GM06990 (cell line): ENCODE results near the gene RING1.

Experiments used
- DNase-seq: peaks from one replicate; pipeline ENCODE4 v3.0.0-alpha.2; 2011; ENCODE audit not compliant: insufficient read length; ENCODE audit errors: extremely low read depth
- H3K27me3 ChIP-seq: replicated peaks from 2 replicates; pipeline ENCODE4 v1.6.0; 2011; ENCODE audit warnings: low read length; ENCODE audit not compliant: control insufficient read depth, insufficient read depth
- H3K36me3 ChIP-seq: 2 replicates; pipeline ENCODE4 v1.5.1; 2011; ENCODE audit warnings: low read length; ENCODE audit not compliant: control insufficient read depth, insufficient read depth
- H3K4me3 ChIP-seq: replicated peaks from 2 replicates; pipeline ENCODE4 v1.5.1; 2011; ENCODE audit warnings: low read depth, mild to moderate bottlenecking, control low read depth, low read length
- TF ChIP-seq, protein P1 (sequence below): IDR thresholded peaks from 2 replicates; pipeline ENCODE4 v1.5.1; 2011; ENCODE audit warnings: low read length, control low read depth, mild to moderate bottlenecking, inconsistent platforms; ENCODE audit not compliant: insufficient read depth, poor library complexity, severe bottlenecking

RING1 gene

DNA sequence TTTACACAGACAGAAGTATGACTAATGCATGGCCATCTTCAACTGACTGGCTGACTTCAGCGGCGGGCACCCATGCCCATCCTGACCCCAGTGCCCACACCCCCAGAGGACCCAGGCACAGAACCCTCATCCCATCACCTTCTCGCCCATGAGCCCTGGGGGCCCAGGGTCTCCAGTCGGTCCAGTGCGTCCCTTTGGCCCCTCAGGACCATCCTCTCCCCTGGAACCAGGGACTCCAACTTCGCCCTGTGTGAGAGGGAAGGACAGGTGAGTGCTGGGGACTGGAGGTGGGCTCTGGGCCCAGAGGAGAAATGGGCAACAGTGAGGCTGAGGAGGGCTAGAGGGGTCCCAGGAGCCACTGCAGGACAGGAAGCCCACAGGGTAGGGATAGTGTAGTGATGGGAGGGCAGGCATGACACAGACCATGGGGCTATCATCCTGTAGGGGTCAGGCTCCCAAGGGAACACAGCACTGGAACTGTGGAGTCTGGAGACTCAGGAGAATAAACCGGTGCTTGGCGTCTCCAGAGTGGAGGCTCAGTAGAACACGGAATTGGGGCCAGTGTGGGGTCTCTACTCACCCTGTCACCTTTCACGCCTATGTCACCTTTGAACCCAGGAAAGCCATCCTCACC, 32.7 kb upstream of the RING1 start:
- H3K4me3 ChIP-seq: no peak overlapping the region
- no peak for DNase-seq
- no peaks in the 10 kb centered on the region; the same call in none of the 2 replicates for H3K27me3 ChIP-seq
- H3K36me3 ChIP-seq: no peaks in the 10 kb centered on the region
- TF ChIP-seq, protein P1, sequence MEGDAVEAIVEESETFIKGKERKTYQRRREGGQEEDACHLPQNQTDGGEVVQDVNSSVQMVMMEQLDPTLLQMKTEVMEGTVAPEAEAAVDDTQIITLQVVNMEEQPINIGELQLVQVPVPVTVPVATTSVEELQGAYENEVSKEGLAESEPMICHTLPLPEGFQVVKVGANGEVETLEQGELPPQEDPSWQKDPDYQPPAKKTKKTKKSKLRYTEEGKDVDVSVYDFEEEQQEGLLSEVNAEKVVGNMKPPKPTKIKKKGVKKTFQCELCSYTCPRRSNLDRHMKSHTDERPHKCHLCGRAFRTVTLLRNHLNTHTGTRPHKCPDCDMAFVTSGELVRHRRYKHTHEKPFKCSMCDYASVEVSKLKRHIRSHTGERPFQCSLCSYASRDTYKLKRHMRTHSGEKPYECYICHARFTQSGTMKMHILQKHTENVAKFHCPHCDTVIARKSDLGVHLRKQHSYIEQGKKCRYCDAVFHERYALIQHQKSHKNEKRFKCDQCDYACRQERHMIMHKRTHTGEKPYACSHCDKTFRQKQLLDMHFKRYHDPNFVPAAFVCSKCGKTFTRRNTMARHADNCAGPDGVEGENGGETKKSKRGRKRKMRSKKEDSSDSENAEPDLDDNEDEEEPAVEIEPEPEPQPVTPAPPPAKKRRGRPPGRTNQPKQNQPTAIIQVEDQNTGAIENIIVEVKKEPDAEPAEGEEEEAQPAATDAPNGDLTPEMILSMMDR: no peak

DNA sequence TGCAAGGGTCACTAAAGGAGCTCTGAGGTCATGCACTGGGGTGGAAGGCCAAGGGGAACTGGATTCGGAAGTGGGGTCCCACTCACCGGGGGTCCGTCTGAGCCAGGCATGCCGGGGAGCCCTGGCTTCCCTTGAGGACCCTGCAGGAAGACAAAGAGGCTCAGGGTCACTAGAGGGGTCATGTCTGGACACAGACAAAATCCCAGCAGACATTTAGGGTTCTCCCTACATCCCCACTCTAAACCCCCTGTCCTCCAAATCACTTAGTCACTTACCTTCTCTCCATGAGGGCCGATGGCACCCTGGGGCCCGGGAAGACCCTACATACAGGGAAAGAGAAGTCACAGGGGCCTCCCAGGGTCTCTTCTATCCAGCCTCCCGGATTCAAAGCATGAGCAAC, 31.4 kb upstream of the RING1 start:
- TF ChIP-seq, protein P1: no peak
- no peaks in the 10 kb centered on the region; the same call in none of the 2 replicates for H3K27me3 ChIP-seq

DNA sequence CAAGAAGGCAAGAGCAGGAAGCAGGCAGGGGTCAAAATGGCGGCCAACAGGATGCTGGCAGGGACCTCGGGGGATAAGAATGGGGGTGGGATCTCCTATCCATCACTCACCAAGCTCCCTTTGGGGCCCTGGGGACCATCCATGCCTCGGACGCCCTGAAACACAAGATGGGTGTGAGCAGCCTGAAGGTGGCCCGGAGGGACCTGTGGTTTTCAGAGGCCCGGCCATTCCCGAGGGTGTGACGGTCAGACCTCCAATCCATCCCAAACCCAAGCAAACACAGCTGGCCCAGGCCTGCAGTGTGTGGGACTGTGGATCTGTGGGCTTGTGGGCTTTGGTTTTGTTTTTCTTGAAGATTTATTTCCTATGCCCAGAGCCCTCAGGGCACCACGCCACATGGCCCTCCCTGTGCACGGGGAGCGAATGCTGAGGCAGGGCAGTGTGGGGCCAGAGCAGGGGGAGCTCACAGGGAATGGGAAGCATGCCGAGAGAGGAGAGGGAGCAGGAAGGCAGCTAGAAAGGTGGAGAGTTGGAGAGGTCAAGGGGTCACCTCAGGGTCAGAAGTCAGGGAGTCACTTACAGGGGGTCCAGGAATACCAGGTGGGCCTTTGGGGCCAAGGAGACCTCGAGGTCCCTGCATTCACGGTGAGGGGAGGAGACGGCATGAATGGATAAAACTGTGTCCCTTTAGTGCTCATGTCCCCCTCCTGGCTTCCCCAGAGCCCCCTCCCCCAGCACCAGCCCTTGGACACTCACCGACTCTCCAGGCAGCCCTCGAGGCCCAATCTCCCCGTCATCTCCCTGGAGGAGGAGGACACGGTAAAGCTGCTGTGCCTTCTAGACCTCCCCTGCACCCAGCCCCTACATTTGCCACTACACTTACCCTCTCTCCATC, 30.5 kb upstream of the RING1 start:
- DNase-seq: no peak
- Histone ChIP-seq H3K4me3 (no peak overlapping the region), H3K36me3 (no peaks in the 10 kb centered on the region), H3K27me3 (no peaks in the 10 kb centered on the region; the same call in none of the 2 replicates)
- TF ChIP-seq, protein P1: no peak

More for the DNA sequence above, 31.4 kb upstream of the RING1 start:
- Histone ChIP-seq H3K4me3 (no peak overlapping the region), H3K36me3 (no peaks in the 10 kb centered on the region)
- no peak for DNase-seq

DNA sequence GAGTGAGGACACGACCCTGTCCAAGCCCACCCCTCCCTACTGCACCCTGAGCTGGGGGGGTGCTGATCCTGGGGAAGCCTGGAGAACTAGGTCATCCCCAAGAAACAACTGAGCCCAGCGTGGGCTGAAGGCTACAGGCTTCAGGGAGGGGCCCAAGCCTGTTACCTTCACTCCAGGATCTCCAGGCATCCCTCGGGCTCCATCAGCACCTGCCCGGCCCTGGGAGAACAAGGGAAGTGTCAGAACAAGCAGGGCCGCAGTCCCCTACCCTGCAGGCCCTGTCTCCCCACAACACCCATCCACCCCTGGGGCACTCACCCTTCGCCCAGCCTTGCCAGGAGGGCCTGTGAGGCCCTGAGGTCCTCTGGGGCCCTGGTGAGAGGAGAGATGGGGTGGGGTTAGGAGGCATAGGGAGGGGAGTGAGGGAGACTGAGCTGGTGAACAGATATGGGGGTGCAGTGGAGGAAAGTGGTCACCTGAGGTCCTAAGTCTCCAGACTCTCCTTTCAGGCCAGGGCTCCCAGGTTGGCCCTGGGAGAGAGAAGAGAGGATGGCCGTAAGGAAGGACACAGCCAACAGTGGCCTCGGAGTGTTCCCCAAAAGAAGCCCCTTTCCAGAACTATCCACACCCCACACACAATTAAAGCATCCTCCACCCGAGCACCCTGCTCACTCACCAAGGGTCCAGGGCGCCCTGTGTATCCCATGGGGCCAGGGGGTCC, 29.4 kb upstream of the RING1 start:
- no peak overlapping the region for H3K4me3 ChIP-seq
- H3K36me3 ChIP-seq: no peaks in the 10 kb centered on the region
- H3K27me3 ChIP-seq: no peaks in the 10 kb centered on the region; the same call in none of the 2 replicates
- TF ChIP-seq, protein P1: no peak
- DNase-seq: no peak

DNA sequence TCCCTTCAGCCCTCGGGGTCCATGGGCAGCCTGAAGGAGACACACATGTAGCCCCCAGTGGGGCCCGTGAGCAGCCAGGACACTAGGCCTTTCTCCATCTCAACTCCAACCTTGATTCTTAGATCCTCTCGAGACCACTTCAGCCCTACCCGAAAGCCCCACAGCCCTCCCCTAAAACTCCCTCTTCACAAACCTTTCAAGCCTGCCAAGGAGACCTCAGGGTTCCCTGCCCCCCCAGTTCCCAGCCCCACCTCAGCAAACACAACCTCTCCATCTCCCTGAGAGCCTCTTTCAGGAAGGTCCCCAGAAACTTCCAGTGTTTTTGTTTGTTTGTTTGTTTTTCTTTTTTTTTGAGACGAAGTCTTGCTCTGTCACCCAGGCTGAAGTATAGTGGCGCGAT, 27.2 kb upstream of the RING1 start:
- H3K4me3 ChIP-seq: no peak overlapping the region
- DNase-seq: no peak
- H3K27me3 ChIP-seq: no peaks in the 10 kb centered on the region
- no peaks in the 10 kb centered on the region for H3K36me3 ChIP-seq
- TF ChIP-seq, protein P1: no peak
